WTC11 (cell line): Measurements from ENCODE around the gene KRT83. TPM values are rescaled to one million over a fixed set of nuclear protein-coding genes. Genes with fewer than 3 reads are reported as not detected.
A peak's percentile ranks its signal among the peaks of the same experiment; 100 is the strongest.

Experiments
- ATAC-seq: fragments of 200-7000 bp; cut with Tn5 transposase; 2 replicates; pipeline ENCODE4 v1.10.0; 2021; ENCODE audit warnings: mild to moderate bottlenecking, moderate library complexity
- CTCF ChIA-PET: fragments of 300-600 bp; sonication (Branson Sonifier 250); formaldehyde crosslinking; loops from one replicate; lab custom pipeline; 2021; ENCODE audit warnings: antibody characterized with exemption; lab: Charles Lee
- POLR2A ChIA-PET: fragments of 350-600 bp; sonication (Branson Sonifier 250); formaldehyde crosslinking; loops from one replicate; lab custom pipeline; 2021; ENCODE audit warnings: antibody characterized with exemption; lab: Charles Lee
- DNase-seq: peaks from one replicate; pipeline ENCODE4 v3.0.0; 2021; ENCODE audit warnings: low spot score
- H3K27ac Mint-ChIP-seq: 2 replicates; pipeline ENCODE4 v1.8.0; 2021; ENCODE audit warnings: mixed read lengths
- H3K27me3 Mint-ChIP-seq: 2 replicates; pipeline ENCODE4 v1.8.0; 2021; ENCODE audit warnings: low read depth, mild to moderate bottlenecking, moderate library complexity, mixed read lengths
- H3K36me3 Mint-ChIP-seq: 2 replicates; pipeline ENCODE4 v1.8.0; 2021; ENCODE audit warnings: mixed read lengths
- H3K4me1 Mint-ChIP-seq: 2 replicates; pipeline ENCODE4 v1.8.0; 2022; ENCODE audit warnings: mixed read lengths
- H3K4me3 Mint-ChIP-seq: 2 replicates; pipeline ENCODE4 v1.8.0; 2021; ENCODE audit warnings: mild to moderate bottlenecking, moderate library complexity, mixed read lengths
- H3K9me3 Mint-ChIP-seq: 2 replicates; pipeline ENCODE4 v1.8.0; 2021; ENCODE audit warnings: mixed read lengths
- E2F1 ChIP-seq: sonication (generic); formaldehyde crosslinking; IDR thresholded peaks from 2 replicates; pipeline ENCODE4 v1.8.0; 2022; ENCODE audit warnings: mild to moderate bottlenecking, missing genetic modification reagents
- ELF4 ChIP-seq: sonication (generic); formaldehyde crosslinking; IDR thresholded peaks from 2 replicates; pipeline ENCODE4 v1.8.1; 2022; ENCODE audit warnings: low read depth, mild to moderate bottlenecking, moderate library complexity, missing genetic modification reagents
- EMX1 ChIP-seq: fragments of 250-450 bp; sonication (Bioruptor Pico); IDR thresholded peaks from 2 replicates; pipeline ENCODE4 v1.8.0; 2021; ENCODE audit warnings: mild to moderate bottlenecking
- ESRRA ChIP-seq: sonication (generic); formaldehyde crosslinking; IDR thresholded peaks from 2 replicates; pipeline ENCODE4 v1.8.1; 2022; ENCODE audit warnings: mild to moderate bottlenecking, missing genetic modification reagents, borderline replicate concordance
- ETV6 ChIP-seq: sonication (generic); formaldehyde crosslinking; IDR thresholded peaks from 2 replicates; pipeline ENCODE4 v1.8.1; 2022; ENCODE audit warnings: mild to moderate bottlenecking, missing genetic modification reagents
- GTF2I ChIP-seq: fragments of 250-450 bp; sonication (Bioruptor Pico); conservative IDR thresholded peaks from 2 replicates; pipeline ENCODE4 v1.4.0; 2021; ENCODE audit warnings: mild to moderate bottlenecking
- JAZF1 ChIP-seq: fragments of 250-450 bp; sonication (Bioruptor Pico); IDR thresholded peaks from 2 replicates; pipeline ENCODE4 v1.9.0; 2021; ENCODE audit warnings: moderate library complexity, mild to moderate bottlenecking, inconsistent platforms
- NFATC4 ChIP-seq: fragments of 250-450 bp; sonication (Bioruptor Pico); IDR thresholded peaks from 2 replicates; pipeline ENCODE4 v1.9.0; 2021; ENCODE audit warnings: mild to moderate bottlenecking
- NR2C2 ChIP-seq: sonication (generic); formaldehyde crosslinking; IDR thresholded peaks from 2 replicates; pipeline ENCODE4 v1.8.0; 2022; ENCODE audit warnings: mild to moderate bottlenecking, missing genetic modification reagents
- OVOL2 ChIP-seq: fragments of 250-450 bp; sonication (Bioruptor Pico); IDR thresholded peaks from 2 replicates; pipeline ENCODE4 v1.9.0; 2021; ENCODE audit warnings: mild to moderate bottlenecking, borderline replicate concordance
- RELA ChIP-seq: sonication (generic); formaldehyde crosslinking; IDR thresholded peaks from 2 replicates; pipeline ENCODE4 v1.8.1; 2022; ENCODE audit warnings: missing genetic modification reagents, mild to moderate bottlenecking, borderline replicate concordance
- SOX15 ChIP-seq: fragments of 250-450 bp; sonication (Bioruptor Pico); IDR thresholded peaks from 2 replicates; pipeline ENCODE4 v1.9.0; 2021; ENCODE audit warnings: mild to moderate bottlenecking
- TEAD1 ChIP-seq: sonication (generic); formaldehyde crosslinking; IDR thresholded peaks from 2 replicates; pipeline ENCODE4 v1.8.0; 2022; ENCODE audit warnings: mild to moderate bottlenecking, missing genetic modification reagents
- USF1 ChIP-seq: sonication (generic); formaldehyde crosslinking; IDR thresholded peaks from 2 replicates; pipeline ENCODE4 v1.8.0; 2022; ENCODE audit warnings: mild to moderate bottlenecking, missing genetic modification reagents
- USF2 ChIP-seq: sonication (generic); formaldehyde crosslinking; IDR thresholded peaks from 2 replicates; pipeline ENCODE4 v1.8.1; 2023; ENCODE audit warnings: mild to moderate bottlenecking, missing genetic modification reagents, moderate library complexity
- ZNF138 ChIP-seq: sonication (generic); formaldehyde crosslinking; conservative IDR thresholded peaks from 2 replicates; pipeline ENCODE4 v1.8.1; 2022; ENCODE audit warnings: mild to moderate bottlenecking, moderate library complexity, missing genetic modification reagents
- ZNF219 ChIP-seq: sonication (generic); formaldehyde crosslinking; IDR thresholded peaks from 2 replicates; pipeline ENCODE4 v1.8.0; 2023; ENCODE audit warnings: missing genetic modification reagents, mild to moderate bottlenecking, borderline replicate concordance
- ZNF416 ChIP-seq: fragments of 250-450 bp; sonication (Bioruptor Pico); IDR thresholded peaks from 2 replicates; pipeline ENCODE4 v1.9.0; 2021; ENCODE audit warnings: mild to moderate bottlenecking, inconsistent platforms
- ZSCAN18 ChIP-seq: fragments of 250-450 bp; sonication (Bioruptor Pico); IDR thresholded peaks from 2 replicates; pipeline ENCODE4 v2.1.2; 2022; ENCODE audit warnings: mild to moderate bottlenecking, moderate library complexity
- total RNA-seq: library from RNA; stranded (reverse); gene quantifications from 3 replicates; pipeline ENCODE4 v1.2.3, GENCODE V29; 2021

KRT83 gene
- total RNA-seq, 1 experiment from 2014 or later = not detected

- no peak overlapping the region for H3K4me3 Mint-ChIP-seq
- no peak overlapping the region for H3K27ac Mint-ChIP-seq
- no peaks in the 10 kb centered on the region for H3K36me3 Mint-ChIP-seq
- no peaks in the 10 kb centered on the region; the same call in 1 of the 2 replicates for H3K9me3 Mint-ChIP-seq
- H3K27me3 Mint-ChIP-seq = no peaks in the 10 kb centered on the region; the same call in 1 of the 2 replicates
- CTCF ChIA-PET = interaction anchor here (0.6 to 2.0 kb wide), 6 partner anchors 26 to 645 kb away, joined by 3 to 5 read pairs (median 4); no protein-coding TSS in a partner anchor
- no peak for DNase-seq
- 0 out of 2 replicates have a peak, but pooled peaks have one; percentile 30 for ATAC-seq
- no peak for TF ChIP-seq E2F1 (CRISPR knock-in tag)
- no peak for TF ChIP-seq ELF4
- TF ChIP-seq NFATC4 = no peak
- no peak for TF ChIP-seq ETV6 (CRISPR knock-in tag)
- TF ChIP-seq, all 79 proteins: peak for 0
- peaks cover 7% of the 10 kb centered on the region for H3K4me1 Mint-ChIP-seq
- POLR2A ChIA-PET = no interaction called here
Observed at GRCh38 chr12:52335598-52336262, 14.5 kb upstream of the KRT83 start.

- peaks cover 7% of the 10 kb centered on the region for H3K4me1 Mint-ChIP-seq
- ChIA-PET POLR2A (no interaction called here), CTCF (interaction anchor here (1.1 to 1.5 kb wide), 3 partner anchors 26 to 55 kb away, joined by 3 to 4 read pairs (median 4); no protein-coding TSS in a partner anchor)
- H3K27me3 Mint-ChIP-seq = no peaks in the 10 kb centered on the region; the same call in 1 of the 2 replicates
- no peaks in the 10 kb centered on the region for H3K36me3 Mint-ChIP-seq
- no peak for DNase-seq
- TF ChIP-seq SOX15 (CRISPR knock-in tag) (no peak), GTF2I (no peak), ZNF138 (CRISPR knock-in tag) (no peak), ZNF416 (no peak), USF2 (CRISPR knock-in tag) (no peak), TEAD1 (CRISPR knock-in tag) (no peak), OVOL2 (CRISPR knock-in tag) (no peak), JAZF1 (CRISPR knock-in tag) (no peak), EMX1 (no peak), ZNF219 (no peak), USF1 (CRISPR knock-in tag) (no peak), ESRRA (CRISPR knock-in tag) (no peak), NR2C2 (no peak)
- no peaks in the 10 kb centered on the region; the same call in 1 of the 2 replicates for H3K9me3 Mint-ChIP-seq
- H3K4me3 Mint-ChIP-seq = no peak overlapping the region
- no peak overlapping the region for H3K27ac Mint-ChIP-seq
- ATAC-seq = no peak
Observed at GRCh38 chr12:52334185-52334584, 13.0 kb upstream of the KRT83 start.

GRCh38 chr12:52333321-52333720 lies 12.1 kb upstream of the KRT83 start:
- no peak for ATAC-seq
- H3K4me1 Mint-ChIP-seq = peaks cover 7% of the 10 kb centered on the region
- ChIA-PET POLR2A (no interaction called here), CTCF (no interaction called here)
- no peaks in the 10 kb centered on the region; the same call in 1 of the 2 replicates for H3K27me3 Mint-ChIP-seq
- no peaks in the 10 kb centered on the region; the same call in 1 of the 2 replicates for H3K9me3 Mint-ChIP-seq
- H3K4me3 Mint-ChIP-seq = no peak overlapping the region
- no peaks in the 10 kb centered on the region for H3K36me3 Mint-ChIP-seq
- TF ChIP-seq RELA (CRISPR knock-in tag) = no peak
- TF ChIP-seq, all 79 proteins: peak for 0
- H3K27ac Mint-ChIP-seq = no peak overlapping the region
- no peak for DNase-seq

- Mint-ChIP-seq H3K4me1 (peaks cover 7% of the 10 kb centered on the region), H3K27ac (no peak overlapping the region), H3K27me3 (no peaks in the 10 kb centered on the region; the same call in 1 of the 2 replicates), H3K9me3 (no peaks in the 10 kb centered on the region; the same call in 1 of the 2 replicates), H3K36me3 (no peaks in the 10 kb centered on the region), H3K4me3 (no peak overlapping the region)
- POLR2A ChIA-PET = no interaction called here
- no peak for ATAC-seq
- CTCF ChIA-PET = interaction anchor here (0.5 to 0.7 kb wide), 2 partner anchors 63 to 472 kb away, joined by 3 read pairs; no protein-coding TSS in a partner anchor
- no peak for TF ChIP-seq ZSCAN18 (CRISPR knock-in tag)
- no peak for DNase-seq
Observed at GRCh38 chr12:52332381-52332780, 11.2 kb upstream of the KRT83 start.
